Ovary (tissue), 9 donors: Measurements from ENCODE around the gene CD28. TPM values are rescaled to one million over a fixed set of nuclear protein-coding genes. Genes with fewer than 3 reads are reported as not detected.

Source experiments
- DNase-seq, 5 donors: peaks; one replicate each; pipeline ENCODE4 v3.0.0-alpha.2; 2019 to 2020
- H3K27ac ChIP-seq, 2 donors: fragments of 200-600 bp; one replicate each; pipeline versions ENCODE4 v1.5.1 to v1.8.0; 2019 to 2022
- H3K27me3 ChIP-seq: fragments of 200-600 bp; one replicate; pipeline ENCODE4 v1.8.0; 2022
- H3K36me3 ChIP-seq: fragments of 200-600 bp; sonication (generic); one replicate; pipeline ENCODE4 v1.5.1; 2019
- H3K4me1 ChIP-seq: one replicate; pipeline ENCODE4 v1.8.1; 2013; ENCODE audit warnings: mild to moderate bottlenecking, moderate library complexity; ENCODE audit not compliant: insufficient read depth
- H3K4me3 ChIP-seq: fragments of 200-600 bp; sonication (generic); one replicate; pipeline ENCODE4 v1.5.1; 2017
- H3K9me3 ChIP-seq, 2 donors: fragments of 200-600 bp in 1 of 2; sonication (generic) in 1 of 2; one replicate each; pipeline versions ENCODE4 v1.5.1 to v1.8.1; 2013 to 2019; ENCODE audit warnings: mild to moderate bottlenecking in 1 of 2, moderate library complexity in 1 of 2
- CTCF ChIP-seq, 3 donors: fragments of 450-650 bp in 2 of 3; fragments of 200-600 bp in 1 of 3; IDR thresholded peaks; one replicate each; pipeline versions ENCODE4 v1.5.1 to v1.8.0; 2016 to 2022; ENCODE audit warnings: antibody characterized with exemption in 3 of 3, mild to moderate bottlenecking in 1 of 3
- EP300 ChIP-seq: sonication (generic); formaldehyde crosslinking; IDR thresholded peaks from one replicate; pipeline ENCODE4 v1.6.1; 2017; ENCODE audit warnings: antibody characterized with exemption
- POLR2A ChIP-seq: fragments of 450-650 bp; IDR thresholded peaks from one replicate; pipeline ENCODE4 v1.6.1; 2017; ENCODE audit warnings: antibody characterized with exemption, mild to moderate bottlenecking, moderate library complexity
- WGBS, 3 donors: extraction: QIAGEN DNeasy Blood & Tissue Kit in 1 of 3; methylation state at CpG; one replicate each; pipeline versions ENCODE4 v1.1.5 to v1.1.7; 2013 to 2017; 5-methylcytosine and 5-hydroxymethylcytosine counted together
- intact Hi-C, 4 donors: fragments of 100-400 bp; cut with DNase I; formaldehyde crosslinking; loops; one replicate each; pipeline versions ENCODE4 v1.11.0 to v1.15.1; 2022 to 2023
- polyA plus RNA-seq, 2 donors: library from polyadenylated mRNA; stranded (reverse); fragments of 200-250 nt in 1 of 2; fragments of 350-450 nt in 1 of 2; fragmentation: Illumina TruSeq in 1 of 2; extraction: RNeasy Lipid Tissue Mini Kit (QIAGEN cat#74804) in 1 of 2; gene quantifications; one replicate each; pipeline ENCODE4 v1.2.3, GENCODE V29; 2013 to 2014
- total RNA-seq, 7 donors: library from RNA; depleted of rRNA in 2 of 7; stranded (reverse); fragments of >200 nt in 2 of 7; fragmentation: NEBNext Ultra II Directional in 3 of 7; extraction: Animal tissue kit (Norgen Biotek cat#: 25700) in 3 of 7; gene quantifications; one replicate each; pipeline versions ENCODE4 v1.1.0 to v1.2.4, GENCODE V29; 2016 to 2023
- donor health status: DM: no; HTN: no; CAD: no; lungs with moderate emphysema.
- donor health status: DM: no; HTN: no; CAD: no.
- donor health status: Bipolar disorder and iron deficiency.
- donor health status: DM: yes; HTN: yes; CAD: no.
- donor health status: DM: no; HTN: no; CAD: no.
- donor health status: DM: yes; HTN: yes; CAD: no.

CD28 gene
- total and polyA plus RNA-seq, 9 donors, result 0.18 to 4.3 (median 1.2) TPM

- DNase-seq, result no peak
- WGBS, 3 donors, result 0% methylated on average over 1 of the region's 1 CpG
- intact Hi-C loops, result no loop called here
Measured at GRCh38 chr2:203662487-203662886, 44.0 kb upstream of the CD28 start.

DNA sequence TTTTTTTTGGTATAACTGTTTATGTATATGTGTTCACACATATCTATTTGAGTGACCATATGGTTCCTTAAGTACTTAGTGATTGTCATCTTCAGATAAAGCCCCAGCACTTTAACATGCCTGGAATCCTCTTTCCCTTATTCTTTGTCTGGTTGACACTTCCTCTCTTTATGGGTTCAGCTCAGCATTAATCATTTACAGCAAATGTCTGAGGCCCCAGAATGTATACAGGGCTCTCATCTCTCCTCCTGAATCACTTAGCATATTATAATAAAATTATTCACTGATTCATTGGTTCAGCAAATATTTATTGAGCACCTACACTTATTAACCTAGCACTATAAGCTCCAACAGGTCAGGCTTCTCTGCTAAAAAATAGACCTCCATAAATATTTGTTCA lies 43.5 kb upstream of the CD28 start:
- no peaks in the 10 kb centered on the region for H3K4me1 ChIP-seq
- no peak overlapping the region for H3K27ac ChIP-seq
- no peaks in the 10 kb centered on the region for H3K36me3 ChIP-seq
- no peaks in the 10 kb centered on the region for H3K9me3 ChIP-seq
- intact Hi-C loops, result no loop called here
- no peak for TF ChIP-seq CTCF (IDR thresholded peaks at IDR 0.05)
- TF ChIP-seq POLR2A, result no peak
- TF ChIP-seq EP300, result no peak
- H3K4me3 ChIP-seq, result no peak overlapping the region
- no peaks in the 10 kb centered on the region for H3K27me3 ChIP-seq
- DNase-seq, result no peak

More at GRCh38 chr2:203662487-203662886, 44.0 kb upstream of the CD28 start:
- H3K4me1 ChIP-seq, result no peaks in the 10 kb centered on the region
- TF ChIP-seq POLR2A, result no peak
- TF ChIP-seq EP300, result no peak
- no peak for TF ChIP-seq CTCF (IDR thresholded peaks at IDR 0.05)
- H3K4me3 ChIP-seq, result no peak overlapping the region
- H3K9me3 ChIP-seq, result no peaks in the 10 kb centered on the region
- no peak overlapping the region for H3K27ac ChIP-seq
- H3K36me3 ChIP-seq, result no peaks in the 10 kb centered on the region
- H3K27me3 ChIP-seq, result no peaks in the 10 kb centered on the region

DNA sequence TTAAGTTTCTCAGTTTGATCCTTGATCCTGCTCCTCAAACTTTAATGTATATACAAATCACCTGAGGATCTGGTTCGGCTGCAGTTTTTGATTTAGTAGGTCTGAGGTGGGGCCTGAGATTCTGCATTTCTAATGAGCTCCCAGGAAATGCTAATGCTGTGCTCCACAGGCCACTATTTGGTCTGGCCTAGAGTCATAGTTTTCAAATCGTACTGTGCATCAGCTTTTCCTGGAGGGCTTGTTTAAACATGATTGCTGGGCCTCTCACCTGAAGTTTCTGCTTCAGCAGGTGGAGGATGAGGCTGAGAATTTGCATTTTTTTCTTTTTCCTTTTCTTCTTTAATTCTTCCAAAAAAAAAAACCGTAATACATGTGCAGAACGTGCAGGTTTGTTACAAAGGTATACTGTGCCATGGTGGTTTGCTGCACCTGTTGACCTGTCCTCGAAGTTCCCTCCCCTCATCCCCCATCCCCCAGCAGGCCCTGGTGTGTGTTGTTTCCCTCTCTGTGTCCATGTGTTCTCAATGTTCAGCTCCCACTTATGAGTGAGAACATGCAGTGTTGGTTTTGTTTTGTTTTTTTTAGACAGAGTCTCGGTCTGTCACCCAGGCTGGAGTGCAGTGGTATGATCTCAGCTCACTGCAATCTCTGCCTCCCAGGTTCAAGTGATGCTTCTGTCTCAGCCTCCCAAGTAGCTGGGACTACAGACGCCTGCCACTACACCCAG lies 42.2 kb upstream of the CD28 start:
- Histone ChIP-seq H3K9me3 (no peaks in the 10 kb centered on the region), H3K36me3 (no peaks in the 10 kb centered on the region), H3K27me3 (no peaks in the 10 kb centered on the region), H3K4me1 (no peaks in the 10 kb centered on the region), H3K27ac (no peak overlapping the region), H3K4me3 (no peak overlapping the region)
- WGBS, 3 donors, result 78 to 88% (median 79%) methylated on average over 7 of the region's 7 CpGs
- no peak for DNase-seq
- no peak for TF ChIP-seq CTCF (IDR thresholded peaks at IDR 0.05)
- TF ChIP-seq EP300, result no peak
- no peak for TF ChIP-seq POLR2A
- intact Hi-C loops, result no loop called here

DNA sequence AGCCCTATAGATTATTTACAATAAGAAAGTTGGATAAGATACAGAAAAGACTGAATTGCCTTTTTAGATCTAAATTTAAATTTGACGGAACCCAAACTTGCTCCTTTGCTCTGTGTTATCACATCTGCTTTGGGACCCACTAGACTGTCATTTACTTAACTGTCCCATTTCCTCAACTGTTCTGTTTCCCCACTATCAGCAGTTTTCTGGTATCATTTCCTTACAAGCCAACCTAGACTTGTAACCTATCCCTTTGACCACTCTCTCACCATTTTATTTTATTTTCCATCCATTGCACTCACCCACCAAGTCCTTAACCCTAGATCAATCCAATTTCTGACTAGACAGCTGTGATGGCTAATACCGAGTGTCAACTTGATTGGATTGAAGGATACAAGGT lies 38.6 kb upstream of the CD28 start:
- Histone ChIP-seq H3K4me1 (no peaks in the 10 kb centered on the region), H3K4me3 (no peak overlapping the region), H3K9me3 (no peaks in the 10 kb centered on the region), H3K27me3 (no peaks in the 10 kb centered on the region), H3K27ac (no peak overlapping the region), H3K36me3 (no peaks in the 10 kb centered on the region)
- DNase-seq, result no peak
- intact Hi-C loops, result no loop called here
- 94 to 96% (median 95%) methylated on average over 2 of the region's 2 CpGs for WGBS, 3 donors
- no peak for TF ChIP-seq EP300
- TF ChIP-seq POLR2A, result no peak
- no peak for TF ChIP-seq CTCF (IDR thresholded peaks at IDR 0.05)
